Parathyroid adenoma (tissue), 2 donors: ENCODE data around the gene MINDY4.

Source experiments
- H2AFZ ChIP-seq: fragments of 300-600 bp; sonication (generic); one replicate; pipeline ENCODE4 v1.7.0; 2017; ENCODE audit warnings: antibody characterized with exemption, mild to moderate bottlenecking
- H3K27ac ChIP-seq: fragments of 300-600 bp; sonication (generic); one replicate; pipeline ENCODE4 v1.7.0; 2017
- H3K27me3 ChIP-seq: fragments of 300-600 bp; sonication (generic); one replicate; pipeline ENCODE4 v1.7.0; 2017; ENCODE audit warnings: low read length; ENCODE audit not compliant: control insufficient read depth, insufficient read depth
- H3K36me3 ChIP-seq: fragments of 300-600 bp; sonication (generic); one replicate; pipeline ENCODE4 v1.7.0; 2017; ENCODE audit warnings: low read length; ENCODE audit not compliant: control insufficient read depth, insufficient read depth
- H3K4me1 ChIP-seq: fragments of 300-600 bp; sonication (generic); one replicate; pipeline ENCODE4 v1.7.0; 2017; ENCODE audit warnings: control low read depth
- H3K4me2 ChIP-seq: fragments of 300-600 bp; sonication (generic); one replicate; pipeline ENCODE4 v1.7.0; 2017; ENCODE audit warnings: low read length
- H3K4me3 ChIP-seq: fragments of 300-600 bp; sonication (generic); one replicate; pipeline ENCODE4 v1.7.0; 2017; ENCODE audit warnings: low read depth, low read length
- H3K79me2 ChIP-seq: fragments of 300-600 bp; sonication (generic); one replicate; pipeline ENCODE4 v1.7.0; 2017; ENCODE audit warnings: control low read depth
- H3K9ac ChIP-seq: fragments of 300-600 bp; sonication (generic); one replicate; pipeline ENCODE4 v1.7.0; 2017; ENCODE audit warnings: mild to moderate bottlenecking
- H3K9me3 ChIP-seq: fragments of 300-600 bp; sonication (generic); one replicate; pipeline ENCODE4 v1.7.0; 2017; ENCODE audit warnings: low read length; ENCODE audit not compliant: control insufficient read depth
- CTCF ChIP-seq: fragments of 300-600 bp; sonication (generic); IDR thresholded peaks from one replicate; pipeline ENCODE4 v1.7.0; 2017; ENCODE audit warnings: antibody characterized with exemption, mild to moderate bottlenecking
- donor health status: primary hyperparathyroidism.

Gene MINDY4

GRCh38 chr7:30910411-30911073 is 139.3 kb downstream of the MINDY4 start:
- Histone ChIP-seq H3K9me3 (no peaks in the 10 kb centered on the region), H3K36me3 (no peaks in the 10 kb centered on the region), H3K27me3 (no peaks in the 10 kb centered on the region), H3K4me1 (peaks cover 5% of the 10 kb centered on the region), H3K79me2 (no peaks in the 10 kb centered on the region), H3K27ac (no peak overlapping the region), H2AFZ (no peak overlapping the region), H3K4me2 (no peak overlapping the region), H3K4me3 (no peak overlapping the region), H3K9ac (no peak overlapping the region)
- no peak for TF ChIP-seq CTCF

GRCh38 chr7:30911133-30911532 is 139.9 kb downstream of the MINDY4 start:
- peaks cover 5% of the 10 kb centered on the region for H3K4me1 ChIP-seq
- H2AFZ ChIP-seq: no peak overlapping the region
- H3K79me2 ChIP-seq: no peaks in the 10 kb centered on the region
- no peak overlapping the region for H3K4me3 ChIP-seq
- TF ChIP-seq CTCF: no peak
- no peak overlapping the region for H3K9ac ChIP-seq
- H3K4me2 ChIP-seq: no peak overlapping the region
- no peaks in the 10 kb centered on the region for H3K36me3 ChIP-seq
- H3K9me3 ChIP-seq: no peaks in the 10 kb centered on the region
- H3K27me3 ChIP-seq: no peaks in the 10 kb centered on the region
- no peak overlapping the region for H3K27ac ChIP-seq

DNA sequence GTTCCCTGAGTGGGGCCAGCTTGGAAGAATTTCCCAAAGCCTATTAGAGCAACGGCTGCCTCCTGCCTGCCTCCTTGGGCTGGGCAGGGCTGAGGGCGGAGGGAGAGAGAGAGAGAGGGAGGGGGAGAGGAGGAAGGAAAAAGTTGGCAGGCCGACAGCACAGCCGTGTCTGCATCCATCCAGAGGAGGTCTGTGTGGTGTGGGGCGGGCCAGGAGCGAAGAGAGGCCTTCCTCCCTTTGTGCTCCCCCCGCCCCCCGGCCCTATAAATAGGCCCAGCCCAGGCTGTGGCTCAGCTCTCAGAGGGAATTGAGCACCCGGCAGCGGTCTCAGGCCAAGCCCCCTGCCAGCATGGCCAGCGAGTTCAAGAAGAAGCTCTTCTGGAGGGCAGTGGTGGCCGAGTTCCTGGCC is 140.3 kb downstream of the MINDY4 start, which contains the start of gene AQP1:
AQP1 (plus strand) TSS at position 293 of the 409 bp plus-strand sequence; CDS start at position 350, 57 bp downstream.
- no peak for TF ChIP-seq CTCF
- H3K9me3 ChIP-seq: no peaks in the 10 kb centered on the region
- H3K4me3 ChIP-seq: peak within 1 kb of the TSS; percentile 42
- H3K27ac ChIP-seq: peak within 1 kb of the TSS; percentile 27
- H3K4me1 ChIP-seq: peaks cover 5% of the 10 kb centered on the region
- no peaks in the 10 kb centered on the region for H3K36me3 ChIP-seq
- no peak within 1 kb of the TSS for H3K4me2 ChIP-seq
- H2AFZ ChIP-seq: no peak within 1 kb of the TSS
- H3K79me2 ChIP-seq: no peaks in the 10 kb centered on the region
- no peaks in the 10 kb centered on the region for H3K27me3 ChIP-seq
- no peak within 1 kb of the TSS for H3K9ac ChIP-seq

DNA sequence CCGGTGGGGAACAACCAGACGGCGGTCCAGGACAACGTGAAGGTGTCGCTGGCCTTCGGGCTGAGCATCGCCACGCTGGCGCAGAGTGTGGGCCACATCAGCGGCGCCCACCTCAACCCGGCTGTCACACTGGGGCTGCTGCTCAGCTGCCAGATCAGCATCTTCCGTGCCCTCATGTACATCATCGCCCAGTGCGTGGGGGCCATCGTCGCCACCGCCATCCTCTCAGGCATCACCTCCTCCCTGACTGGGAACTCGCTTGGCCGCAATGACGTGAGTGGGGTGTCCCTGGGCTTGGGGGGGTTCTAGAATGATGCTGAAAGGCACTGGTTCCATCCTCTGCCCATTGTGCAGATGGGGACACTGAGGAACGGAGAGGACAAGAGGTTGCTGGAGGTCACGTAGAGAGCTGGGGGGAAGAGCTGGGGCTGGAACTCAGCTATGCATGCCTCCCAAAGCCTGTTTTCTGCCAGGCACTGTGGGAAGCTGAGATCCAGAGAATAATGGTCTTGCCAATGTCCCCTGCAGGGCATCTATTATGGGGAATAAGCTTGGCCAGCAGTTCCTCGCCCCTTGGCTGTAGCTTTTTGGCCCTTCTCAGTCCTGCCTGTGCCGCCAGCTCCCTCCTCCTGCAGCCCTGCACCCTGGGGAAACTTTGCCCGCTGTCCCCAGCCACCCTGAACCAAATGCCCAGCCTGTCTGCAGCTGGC is 141.0 kb downstream of the MINDY4 start:
- no peak for TF ChIP-seq CTCF
- Histone ChIP-seq H3K4me2 (no peak overlapping the region), H3K9ac (no peak overlapping the region), H3K4me3 (peak overlapping the region; percentile 42), H3K27me3 (no peaks in the 10 kb centered on the region), H3K79me2 (no peaks in the 10 kb centered on the region), H3K36me3 (no peaks in the 10 kb centered on the region), H3K27ac (peak overlapping the region; percentile 27), H3K4me1 (peaks cover 5% of the 10 kb centered on the region), H3K9me3 (no peaks in the 10 kb centered on the region), H2AFZ (no peak overlapping the region)

- Histone ChIP-seq H3K9ac (no peak overlapping the region), H3K9me3 (no peaks in the 10 kb centered on the region), H2AFZ (no peak overlapping the region), H3K27me3 (no peaks in the 10 kb centered on the region), H3K4me3 (peak overlapping the region; percentile 42), H3K4me2 (no peak overlapping the region), H3K4me1 (peaks cover 5% of the 10 kb centered on the region), H3K36me3 (no peaks in the 10 kb centered on the region), H3K79me2 (no peaks in the 10 kb centered on the region), H3K27ac (no peak overlapping the region)
- no peak for TF ChIP-seq CTCF
These were observed 141.4 kb downstream of the MINDY4 start for GRCh38 chr7:30912731-30912985.
